ENCODE data around the gene POU2AF1. TPM values are rescaled to one million over a fixed set of nuclear protein-coding genes. Genes with fewer than 3 reads are reported as not detected.
A peak's percentile ranks its signal among the peaks of the same experiment; 100 is the strongest.

POU2AF1 gene
- total RNA-seq, 1 donor from 2014 or later, result not detected

DNA sequence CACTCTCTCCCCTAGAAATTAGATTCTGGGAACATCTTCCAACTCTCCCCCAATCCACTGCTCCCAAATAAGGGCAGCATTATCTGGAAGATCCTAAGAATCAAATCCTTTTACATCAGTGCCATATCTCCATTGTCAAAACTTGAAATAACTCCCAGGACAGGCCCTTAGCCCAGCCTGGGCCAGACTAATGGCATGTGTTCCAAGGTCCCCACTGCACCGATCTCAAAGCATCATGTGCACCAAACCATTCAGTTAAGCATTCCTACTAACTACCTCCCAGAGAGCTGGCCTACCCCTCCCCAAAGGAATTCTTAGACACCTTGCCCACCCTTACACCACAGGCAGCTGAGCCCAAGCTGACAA, 44.2 kb upstream of the POU2AF1 start:
- no peaks in the 10 kb centered on the region for H3K9me3 ChIP-seq
- no peak overlapping the region for H3K27ac ChIP-seq
- no peak for DNase-seq (ENCODE audit: extremely low spot score in 2 of 2)
- TF ChIP-seq POLR2AphosphoS5 (IDR thresholded peaks at IDR 0.05; ENCODE audit: insufficient read depth in 1 of 2, low read depth in 1 of 2) (no peak), CTCF (IDR thresholded peaks at IDR 0.05) (no peak)
- no peak overlapping the region for H3K4me3 ChIP-seq
- intact Hi-C loops (cut with DNase I), result no loop called here
- H3K27me3 ChIP-seq, result no peaks in the 10 kb centered on the region
- H3K36me3 ChIP-seq, result no peaks in the 10 kb centered on the region
- H3K4me1 ChIP-seq, result peaks cover 37% of the 10 kb centered on the region

DNA sequence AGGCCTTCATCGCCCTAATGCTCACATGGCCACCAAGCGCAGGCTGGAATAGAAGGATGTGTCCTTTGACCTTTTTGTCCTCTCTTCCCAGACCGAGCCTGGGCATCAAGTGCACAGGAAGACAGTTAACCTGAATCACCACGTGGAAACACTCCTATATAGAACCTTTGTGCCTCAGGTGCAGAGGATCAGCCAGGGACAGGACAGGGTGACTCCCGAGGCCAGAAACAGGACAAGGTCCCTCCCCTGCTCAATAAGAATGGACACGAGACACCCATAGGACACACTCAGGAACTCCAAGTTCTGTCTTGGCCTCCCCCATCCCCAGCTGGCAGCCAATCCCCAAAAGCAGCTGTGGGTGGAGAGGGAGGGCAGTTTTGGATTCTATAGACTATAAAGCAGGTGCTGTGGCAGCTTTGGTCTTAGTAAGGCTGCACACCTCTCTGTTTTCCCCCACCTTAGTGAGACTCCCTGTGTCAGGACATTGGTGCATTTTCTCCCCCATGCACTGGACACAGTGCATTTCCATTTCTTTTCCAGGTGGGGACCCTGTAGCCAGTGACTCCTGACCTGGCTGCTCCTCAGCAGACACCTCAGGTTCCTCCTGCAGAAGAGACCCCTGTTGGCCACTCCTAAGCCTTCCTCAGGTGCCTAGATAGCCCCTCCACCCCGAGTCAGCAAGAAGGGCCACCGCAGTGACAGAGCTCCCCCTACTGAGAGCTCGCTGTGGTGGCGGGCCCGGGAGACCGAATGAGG, 43.6 kb upstream of the POU2AF1 start:
- DNase-seq (ENCODE audit: extremely low spot score in 2 of 2), result no peak
- no peaks in the 10 kb centered on the region for H3K27me3 ChIP-seq

GRCh38 chr11:111421251-111421650, 42.2 kb upstream of the POU2AF1 start:
- no peak for TF ChIP-seq POLR2A (IDR thresholded peaks at IDR 0.05)
- Histone ChIP-seq H3K4me1 (peaks cover 35% of the 10 kb centered on the region), H3K36me3 (no peaks in the 10 kb centered on the region), H3K27me3 (no peaks in the 10 kb centered on the region), H3K4me3 (no peak overlapping the region), H3K27ac (no peak overlapping the region), H3K9me3 (no peaks in the 10 kb centered on the region)
- DNase-seq (ENCODE audit: extremely low spot score in 2 of 2), result no peak
- intact Hi-C loops (cut with DNase I), result no loop called here

More for the DNA sequence above, 43.6 kb upstream of the POU2AF1 start:
- Histone ChIP-seq H3K4me3 (no peak overlapping the region), H3K4me1 (peaks cover 37% of the 10 kb centered on the region), H3K36me3 (no peaks in the 10 kb centered on the region), H3K9me3 (no peaks in the 10 kb centered on the region), H3K27ac (no peak overlapping the region)
- intact Hi-C loops (cut with DNase I), result no loop called here
- TF ChIP-seq POLR2A (IDR thresholded peaks at IDR 0.05) (no peak), CTCF (IDR thresholded peaks at IDR 0.05) (peak in 2 of 3 experiments; percentile 29)

DNA sequence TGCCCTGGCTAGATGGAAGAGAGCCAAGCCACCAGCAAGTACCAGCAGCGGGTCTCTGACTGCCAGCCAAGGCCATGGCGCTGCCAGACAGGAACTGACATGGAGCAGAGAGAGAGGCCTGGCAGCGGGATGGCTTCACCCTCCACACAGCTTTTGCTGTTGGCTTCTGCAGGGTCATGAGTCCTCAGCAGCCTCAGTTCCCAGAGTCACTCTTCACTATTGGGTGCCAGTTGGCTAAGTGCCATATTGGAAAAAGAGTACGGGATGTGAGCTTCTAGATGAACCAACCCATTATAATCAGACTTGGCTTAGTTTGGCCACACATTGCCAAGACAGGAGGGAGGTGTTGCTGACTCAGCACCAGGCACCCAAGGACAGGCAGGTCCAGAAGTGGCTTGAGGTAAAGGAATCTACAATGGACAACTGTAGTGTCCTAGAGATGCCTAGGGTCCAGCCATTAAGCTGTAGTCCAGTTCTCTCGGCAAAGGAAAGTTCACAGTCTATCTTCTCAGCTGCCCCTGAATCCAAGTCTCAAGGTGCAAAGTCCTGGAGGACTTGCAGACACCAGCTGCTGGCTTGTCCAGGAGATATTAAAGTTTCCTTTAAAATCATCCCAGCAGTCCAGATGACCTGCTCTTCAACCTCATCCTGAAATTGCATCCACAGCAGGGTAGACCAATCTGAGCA, 40.7 kb upstream of the POU2AF1 start:
- no peak for DNase-seq (ENCODE audit: extremely low spot score in 2 of 2)
- no peak overlapping the region for H3K4me3 ChIP-seq
- intact Hi-C loops (cut with DNase I), result no loop called here
- H3K27ac ChIP-seq, result no peak overlapping the region
- peaks cover 34% of the 10 kb centered on the region for H3K4me1 ChIP-seq
- no peaks in the 10 kb centered on the region for H3K9me3 ChIP-seq
- H3K36me3 ChIP-seq, result no peaks in the 10 kb centered on the region
- no peak for TF ChIP-seq POLR2A (IDR thresholded peaks at IDR 0.05)
- H3K27me3 ChIP-seq, result no peaks in the 10 kb centered on the region

DNA sequence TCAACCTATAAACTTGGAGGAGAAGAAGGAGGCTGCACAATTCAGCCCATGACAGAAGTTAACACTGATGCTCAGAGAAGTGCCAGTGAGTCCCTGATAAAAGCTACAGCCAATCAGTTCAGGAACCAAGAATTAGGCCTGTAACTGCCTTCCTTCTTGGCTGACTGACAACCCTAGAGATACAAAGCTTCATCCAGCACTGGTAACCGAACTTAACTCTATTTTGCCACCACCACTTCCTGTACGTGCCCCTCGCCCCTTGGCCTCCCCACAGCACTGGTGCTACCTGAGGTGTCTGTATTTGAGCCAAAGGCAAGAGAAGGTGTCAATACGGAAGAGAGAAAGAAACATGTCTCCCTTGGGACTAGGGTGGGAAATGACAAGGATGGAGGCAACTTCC, 40.1 kb upstream of the POU2AF1 start:
- no peak overlapping the region for H3K4me3 ChIP-seq
- no peak for DNase-seq (ENCODE audit: extremely low spot score in 2 of 2)
- TF ChIP-seq POLR2AphosphoS5 (IDR thresholded peaks at IDR 0.05; ENCODE audit: insufficient read depth in 1 of 2, low read depth in 1 of 2) (no peak), CTCF (IDR thresholded peaks at IDR 0.05) (no peak), POLR2A (IDR thresholded peaks at IDR 0.05) (no peak)
- H3K27me3 ChIP-seq, result no peaks in the 10 kb centered on the region
- peaks cover 34% of the 10 kb centered on the region for H3K4me1 ChIP-seq
- no peaks in the 10 kb centered on the region for H3K9me3 ChIP-seq
- no peak overlapping the region for H3K27ac ChIP-seq
- intact Hi-C loops (cut with DNase I), result no loop called here
- no peaks in the 10 kb centered on the region for H3K36me3 ChIP-seq

GRCh38 chr11:111418436-111418787, 39.3 kb upstream of the POU2AF1 start:
- peak overlapping the region; percentile 58 for H3K27ac ChIP-seq
- no peak overlapping the region for H3K4me3 ChIP-seq
- H3K9me3 ChIP-seq, result no peaks in the 10 kb centered on the region
- H3K4me1 ChIP-seq, result peaks cover 34% of the 10 kb centered on the region
- no peaks in the 10 kb centered on the region for H3K36me3 ChIP-seq
- DNase-seq (ENCODE audit: extremely low spot score in 2 of 2), result no peak
- TF ChIP-seq POLR2AphosphoS5 (IDR thresholded peaks at IDR 0.05; ENCODE audit: insufficient read depth in 1 of 2, low read depth in 1 of 2) (no peak), POLR2A (IDR thresholded peaks at IDR 0.05) (no peak), CTCF (IDR thresholded peaks at IDR 0.05) (no peak)
- no peaks in the 10 kb centered on the region for H3K27me3 ChIP-seq
- intact Hi-C loops (cut with DNase I), result no loop called here

All from vagina (tissue), 2 donors.